Measurements from ENCODE around the gene WDR33.

Gene WDR33

DNA sequence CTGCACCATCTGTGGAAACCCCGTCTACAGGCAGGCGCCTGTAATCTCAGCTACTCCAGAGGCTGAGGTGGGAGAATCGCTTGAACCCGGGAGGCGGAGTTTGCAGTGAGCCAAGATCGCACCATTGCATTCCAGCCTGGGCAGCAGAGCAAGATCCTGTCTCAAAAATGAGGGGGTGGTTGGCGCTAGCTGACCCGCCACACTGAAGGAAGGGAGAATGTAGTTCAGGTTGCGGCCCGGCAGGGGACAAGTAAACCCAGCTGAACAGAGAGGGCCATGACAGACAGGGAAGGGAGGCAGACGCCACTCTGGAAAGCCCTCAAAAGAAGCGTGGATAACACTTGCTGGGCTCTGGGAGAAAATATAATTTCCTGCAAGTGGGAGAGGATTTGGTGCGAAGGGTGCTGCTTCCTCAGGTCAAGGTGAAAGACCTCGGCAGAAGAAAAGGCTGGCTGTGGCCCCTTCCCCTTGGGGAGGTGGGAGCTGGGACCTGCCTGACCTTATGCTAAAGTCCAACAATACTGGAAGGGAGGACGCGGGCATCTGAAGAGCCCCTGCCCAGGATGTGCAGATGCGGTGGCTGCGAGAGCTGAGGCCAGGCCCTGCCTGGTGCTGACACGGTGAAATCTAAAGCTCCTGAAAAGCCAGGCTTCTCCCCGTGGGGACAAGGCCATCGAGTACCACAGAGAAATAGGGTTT, 113.3 kb downstream of the WDR33 start:
- TF ChIP-seq, protein P1, sequence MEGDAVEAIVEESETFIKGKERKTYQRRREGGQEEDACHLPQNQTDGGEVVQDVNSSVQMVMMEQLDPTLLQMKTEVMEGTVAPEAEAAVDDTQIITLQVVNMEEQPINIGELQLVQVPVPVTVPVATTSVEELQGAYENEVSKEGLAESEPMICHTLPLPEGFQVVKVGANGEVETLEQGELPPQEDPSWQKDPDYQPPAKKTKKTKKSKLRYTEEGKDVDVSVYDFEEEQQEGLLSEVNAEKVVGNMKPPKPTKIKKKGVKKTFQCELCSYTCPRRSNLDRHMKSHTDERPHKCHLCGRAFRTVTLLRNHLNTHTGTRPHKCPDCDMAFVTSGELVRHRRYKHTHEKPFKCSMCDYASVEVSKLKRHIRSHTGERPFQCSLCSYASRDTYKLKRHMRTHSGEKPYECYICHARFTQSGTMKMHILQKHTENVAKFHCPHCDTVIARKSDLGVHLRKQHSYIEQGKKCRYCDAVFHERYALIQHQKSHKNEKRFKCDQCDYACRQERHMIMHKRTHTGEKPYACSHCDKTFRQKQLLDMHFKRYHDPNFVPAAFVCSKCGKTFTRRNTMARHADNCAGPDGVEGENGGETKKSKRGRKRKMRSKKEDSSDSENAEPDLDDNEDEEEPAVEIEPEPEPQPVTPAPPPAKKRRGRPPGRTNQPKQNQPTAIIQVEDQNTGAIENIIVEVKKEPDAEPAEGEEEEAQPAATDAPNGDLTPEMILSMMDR (IDR thresholded peaks at IDR 0.05; ENCODE audit: extremely low read depth, insufficient read depth, missing control alignments): no peak
- in situ Hi-C loops (cut with MboI; ENCODE audit: low pct_unique_long_range_greater_than_20kb, low sequenced_read_pairs, unreplicated experiment): no loop called here
- DNase-seq (ENCODE audit: low spot score): no peak

DNA sequence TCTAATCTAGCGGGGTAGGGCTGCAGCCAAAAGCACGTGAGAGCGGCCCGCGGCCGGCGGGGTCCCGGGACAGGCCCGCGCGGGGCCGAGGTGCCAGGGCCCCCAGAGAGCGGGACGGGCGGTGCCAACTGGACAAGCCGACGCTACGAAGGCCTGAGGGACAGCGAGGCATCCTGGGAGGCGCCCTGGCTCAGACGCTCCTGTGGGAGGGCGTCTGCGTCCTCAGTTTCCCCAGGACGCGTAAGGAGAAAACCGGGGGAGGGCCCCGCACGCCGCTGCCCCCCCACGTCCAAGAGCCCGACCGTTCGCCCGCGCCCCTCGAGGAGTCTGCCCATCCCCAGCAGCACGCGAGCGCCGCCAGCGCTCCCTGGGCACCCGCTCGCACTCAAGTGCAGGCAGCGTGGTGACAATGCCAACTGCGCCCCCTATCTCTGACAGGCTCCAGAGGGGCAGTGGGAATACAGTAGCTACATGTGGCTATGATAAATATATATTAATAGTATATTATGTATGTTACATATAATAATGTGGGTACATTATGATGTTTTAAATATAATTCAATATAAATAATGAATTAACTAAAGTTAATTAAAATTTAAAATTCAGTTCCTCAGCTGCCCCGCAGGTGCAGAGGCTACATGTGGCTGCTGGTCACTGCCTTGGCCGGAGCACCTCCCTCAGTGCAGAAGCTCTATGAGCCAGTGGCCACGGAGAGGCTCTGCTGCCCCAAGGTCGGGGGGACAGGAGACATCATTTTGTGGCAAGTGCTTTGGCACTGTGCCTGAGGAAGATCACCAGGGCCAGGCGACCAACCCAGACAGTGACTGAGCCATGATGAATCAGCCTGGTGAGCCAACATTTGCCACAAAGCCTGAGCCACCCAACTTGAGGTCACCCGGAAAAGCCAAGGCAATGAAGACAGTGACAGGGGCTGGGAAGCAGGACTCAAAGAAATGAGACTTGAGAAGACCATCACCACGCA, 115.2 kb downstream of the WDR33 start:
- in situ Hi-C loops (cut with MboI; ENCODE audit: low pct_unique_long_range_greater_than_20kb, low sequenced_read_pairs, unreplicated experiment): no loop called here
- TF ChIP-seq, protein P1 (IDR thresholded peaks at IDR 0.05; ENCODE audit: extremely low read depth, insufficient read depth, missing control alignments): peak; percentile 53
- peak; percentile 52 for DNase-seq (ENCODE audit: low spot score)

DNA sequence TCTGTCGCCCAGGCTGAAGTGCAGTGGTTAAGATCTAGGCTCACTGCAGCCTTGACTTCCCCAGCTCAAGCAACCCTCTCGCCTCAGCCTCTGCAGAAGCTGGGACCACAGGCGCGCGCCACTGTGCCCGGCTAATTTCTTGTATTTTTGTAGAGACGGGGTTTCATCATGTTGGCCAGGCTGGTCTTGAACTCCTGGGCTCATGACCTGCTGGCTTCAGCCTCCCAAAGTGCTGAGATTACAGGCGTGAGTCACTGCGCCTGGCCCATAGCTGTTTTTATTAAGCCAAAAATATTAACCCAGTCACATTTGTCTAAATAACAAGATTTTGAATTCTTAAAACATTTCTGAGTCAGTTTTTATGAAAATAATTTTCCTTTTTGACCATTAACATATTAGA, 116.0 kb downstream of the WDR33 start:
- no peak for DNase-seq (ENCODE audit: low spot score)
- TF ChIP-seq, protein P1 (IDR thresholded peaks at IDR 0.05; ENCODE audit: extremely low read depth, insufficient read depth, missing control alignments): no peak
- in situ Hi-C loops (cut with MboI; ENCODE audit: low pct_unique_long_range_greater_than_20kb, low sequenced_read_pairs, unreplicated experiment): no loop called here

DNA sequence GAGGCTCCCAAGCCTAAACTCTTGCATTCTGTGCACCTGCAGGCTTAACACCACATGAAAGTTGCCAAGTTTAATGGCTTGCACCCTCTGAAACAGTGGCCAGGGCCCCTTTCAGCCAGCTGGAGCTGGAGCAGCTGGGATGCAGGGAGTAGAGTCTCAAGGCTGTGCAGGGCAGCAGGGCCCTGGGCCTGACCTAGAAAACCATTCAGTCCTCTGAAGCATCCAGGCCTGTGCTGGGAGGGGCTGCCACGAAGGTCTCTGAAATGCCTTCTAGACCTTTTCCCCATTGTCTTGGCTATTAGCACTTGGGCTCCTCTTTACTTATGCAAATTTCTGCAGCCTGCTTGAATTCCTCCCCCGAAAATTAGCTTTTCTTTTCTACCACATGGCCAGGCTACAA, 120.3 kb downstream of the WDR33 start:
- TF ChIP-seq, protein P1 (IDR thresholded peaks at IDR 0.05; ENCODE audit: extremely low read depth, insufficient read depth, missing control alignments): no peak
- in situ Hi-C loops (cut with MboI; ENCODE audit: low pct_unique_long_range_greater_than_20kb, low sequenced_read_pairs, unreplicated experiment): no loop called here
- no peak for DNase-seq (ENCODE audit: low spot score)

DNA sequence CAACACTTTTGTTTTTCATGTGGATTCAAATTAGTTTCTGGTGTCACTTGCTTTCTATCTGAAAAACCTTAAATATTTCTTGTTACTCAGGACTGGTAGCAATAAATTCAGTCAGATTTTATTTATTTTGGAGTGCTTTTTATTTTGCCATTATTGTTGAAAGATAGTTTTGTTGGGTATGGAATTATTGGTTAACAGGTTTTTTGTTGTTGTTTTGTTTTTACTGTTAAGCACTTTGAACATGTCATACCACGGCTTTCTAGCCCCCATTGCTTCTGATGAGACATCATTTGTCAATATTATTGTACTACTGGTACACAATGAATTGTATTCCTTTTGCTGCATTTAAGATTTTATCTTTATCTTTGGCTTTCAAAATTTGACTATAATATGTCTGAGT, 122.6 kb downstream of the WDR33 start:
- DNase-seq (ENCODE audit: low spot score): no peak
- in situ Hi-C loops (cut with MboI; ENCODE audit: low pct_unique_long_range_greater_than_20kb, low sequenced_read_pairs, unreplicated experiment): no loop called here
- TF ChIP-seq, protein P1 (IDR thresholded peaks at IDR 0.05; ENCODE audit: extremely low read depth, insufficient read depth, missing control alignments): no peak

DNA sequence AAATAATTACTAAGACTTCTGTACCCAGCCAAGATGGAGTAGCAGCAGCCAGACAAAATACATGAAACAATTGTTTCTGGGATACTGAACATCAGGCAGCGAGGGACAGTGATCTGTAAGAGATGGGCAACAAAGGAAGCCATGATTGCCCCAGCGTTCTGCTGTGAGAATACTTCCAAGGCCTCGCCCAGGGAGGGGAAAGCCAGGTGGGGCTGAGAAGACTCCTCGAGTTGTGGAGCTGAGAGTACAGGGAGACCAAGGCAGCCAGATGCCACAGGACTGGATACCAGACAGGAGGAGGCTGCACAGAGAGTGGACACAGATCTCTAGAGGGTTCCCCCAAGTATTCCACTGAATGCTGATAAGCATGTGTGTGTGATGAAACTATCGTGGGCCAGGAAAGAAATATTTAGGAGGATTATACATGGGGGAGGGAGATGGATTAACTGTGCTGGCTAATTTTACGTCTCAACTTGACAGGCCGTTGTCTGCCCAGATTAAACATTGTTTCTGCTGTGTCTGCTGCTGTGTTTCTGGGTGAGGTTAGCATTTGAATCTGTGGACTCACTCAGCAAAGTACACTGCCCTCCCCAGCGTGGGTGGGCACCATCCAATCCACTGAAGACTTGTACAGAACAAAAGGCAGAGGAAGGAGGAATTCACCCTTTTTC, 125.4 kb downstream of the WDR33 start:
- in situ Hi-C loops (cut with MboI; ENCODE audit: low pct_unique_long_range_greater_than_20kb, low sequenced_read_pairs, unreplicated experiment): no loop called here
- DNase-seq (ENCODE audit: low spot score): no peak
- TF ChIP-seq, protein P1 (IDR thresholded peaks at IDR 0.05; ENCODE audit: extremely low read depth, insufficient read depth, missing control alignments): no peak
